Smooth muscle cell of the coronary artery (primary cell): ENCODE data around the gene AARS1. TPM values are rescaled to one million over a fixed set of nuclear protein-coding genes. Genes with fewer than 3 reads are reported as not detected.

Experiments used
- total RNA-seq: library from RNA; depleted of rRNA; stranded (reverse); fragments of >200 nt; gene quantifications from 2 replicates; pipeline ENCODE4 v1.2.3, GENCODE V29; 2014; ENCODE audit warnings: low replicate concordance

The AARS1 gene
- total RNA-seq = 186 and 251 TPM in 2 replicates

DNA sequence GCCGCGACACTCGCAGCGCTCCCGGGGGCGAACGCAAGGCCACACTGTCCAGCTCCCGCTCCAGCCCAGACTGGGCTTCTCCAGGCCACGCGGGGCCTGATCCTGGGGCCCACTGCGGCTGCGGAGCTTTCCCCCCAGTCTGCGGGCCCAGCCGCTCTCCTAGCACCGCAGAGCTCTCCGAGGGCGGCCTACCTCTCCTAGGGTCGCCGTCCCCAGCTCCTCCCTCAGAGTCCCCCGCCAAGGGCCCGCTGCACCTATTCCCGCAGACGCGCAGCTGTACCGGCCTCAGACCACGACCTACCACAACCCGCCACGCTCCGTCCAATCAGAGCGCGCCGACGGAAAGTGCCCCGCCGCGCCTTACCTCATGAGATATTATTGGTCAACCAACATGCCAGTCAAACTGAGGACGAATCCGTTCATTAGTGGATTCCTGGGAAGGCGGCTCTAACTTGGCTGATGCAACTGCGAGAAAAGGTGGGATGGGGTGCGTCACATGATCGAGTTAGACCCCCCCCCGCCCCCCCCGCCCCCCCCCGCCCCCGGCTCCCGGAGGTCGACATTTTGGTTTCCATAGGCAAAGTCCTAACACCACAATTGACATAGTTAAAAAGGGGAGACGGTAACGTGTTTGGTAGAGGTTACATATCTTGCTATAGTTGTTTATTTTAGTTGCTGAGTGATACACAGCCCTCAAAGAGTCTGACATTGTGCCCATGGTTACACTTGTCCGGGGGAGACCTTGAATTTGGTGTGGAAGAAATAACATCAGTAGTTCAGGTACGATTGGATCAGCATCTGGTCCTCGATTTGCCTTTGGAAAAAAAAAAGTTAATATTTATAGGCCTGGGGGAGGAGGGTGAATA lies at the start of gene AARS1:
TSS of gene AARS1 (minus strand) at position 278 of the 866 bp plus-strand sequence. CDS start 6,743 bp downstream, outside the sequence.

DNA sequence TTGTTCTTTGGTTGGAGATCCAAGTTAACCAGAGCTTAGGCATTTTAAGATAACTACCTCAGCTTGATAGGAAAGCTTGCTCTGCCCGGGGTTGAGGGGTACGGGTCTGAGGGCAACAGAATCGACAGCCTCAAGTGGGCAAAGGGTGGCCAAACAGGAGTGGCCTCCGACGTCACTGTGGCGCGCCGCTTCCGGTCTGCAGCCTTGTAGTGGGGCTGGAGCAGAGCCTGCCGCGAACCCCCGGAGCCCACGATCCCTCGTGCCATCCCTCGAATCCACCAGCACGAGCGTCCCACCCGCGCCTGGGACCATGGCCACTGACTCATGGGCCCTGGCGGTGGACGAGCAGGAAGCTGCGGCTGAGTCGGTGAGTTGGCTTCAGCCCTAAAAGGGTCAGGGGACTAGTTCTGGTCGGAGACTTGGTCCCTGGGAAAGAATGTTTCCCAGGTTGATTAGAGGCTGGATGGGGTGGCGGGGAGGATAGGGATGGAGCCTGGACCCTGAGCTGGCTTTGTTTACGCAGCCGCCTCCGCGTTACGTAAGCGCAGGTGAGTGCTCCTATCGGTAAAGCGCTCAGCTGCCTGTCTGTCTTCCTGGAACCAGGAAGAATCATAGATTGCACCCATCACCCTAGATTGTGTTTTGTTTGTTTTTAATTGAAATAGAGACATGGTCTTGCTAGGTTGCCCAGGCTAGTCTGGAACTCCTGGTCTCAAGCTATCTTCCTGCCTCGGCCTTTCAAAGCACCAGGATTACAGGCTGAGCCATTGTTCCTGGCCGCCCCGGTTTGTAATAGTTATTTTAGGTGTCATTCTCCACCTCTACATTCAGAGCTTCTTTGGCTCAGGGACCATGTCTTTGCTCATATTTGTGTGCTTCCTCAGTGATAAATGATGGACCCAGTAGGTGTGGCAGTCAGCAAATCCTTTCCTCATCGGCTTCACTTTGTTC lies 10.0 kb upstream of the AARS1 start, which contains the start of gene DDX19B:
TSS of gene DDX19B (plus strand) at position 199 of the 951 bp plus-strand sequence. CDS start at position 311, 112 bp downstream.

DNA sequence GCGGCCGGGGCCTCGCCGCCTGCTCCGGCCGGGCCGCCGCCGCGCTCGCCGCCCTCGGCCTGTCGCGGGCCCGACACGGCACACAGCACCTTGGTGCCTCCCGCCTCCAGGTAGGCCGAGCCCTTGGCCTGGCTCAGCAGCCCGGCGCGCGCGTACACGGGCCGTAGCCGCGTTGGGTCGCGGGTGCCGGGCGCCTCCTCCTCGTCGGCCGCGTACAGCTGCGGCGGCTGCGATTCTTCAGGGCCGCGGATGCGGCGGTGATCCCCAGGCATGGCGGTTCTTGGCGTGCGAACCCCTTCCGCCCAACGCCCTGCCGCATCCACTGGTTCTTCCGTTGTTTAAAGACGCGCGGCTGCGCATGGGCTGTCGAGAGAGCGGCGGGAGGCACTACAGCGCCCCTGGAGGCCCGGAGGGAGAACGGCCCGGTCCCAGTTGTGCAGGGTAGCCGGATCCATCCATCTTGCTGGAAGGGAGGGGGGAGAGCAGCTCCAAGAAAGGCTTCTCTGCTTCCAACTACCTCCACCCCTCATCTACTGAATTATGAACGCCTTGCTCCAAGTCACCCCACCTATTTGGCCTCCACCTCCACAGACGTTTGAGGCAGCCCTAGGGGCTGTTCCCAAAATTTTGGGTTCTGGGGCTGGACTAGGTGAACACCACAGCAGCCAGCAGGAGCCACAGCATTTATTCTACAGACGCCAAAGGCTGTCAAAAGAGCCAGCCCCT lies 37.5 kb downstream of the AARS1 start, which contains the start of gene EXOSC6:
TSS of gene EXOSC6 (minus strand) at position 312 of the 726 bp plus-strand sequence. CDS start at position 272, 40 bp downstream.

Other genes starting within 250 kb of the AARS1 start
- 10.1 TPM in 2 replicates for gene PDPR, start 175.2 kb downstream of the AARS1 start, total RNA-seq
- gene CLEC18C, start 115.7 kb downstream of the AARS1 start, total RNA-seq = under 0.01 and 2.6 TPM in 2 replicates
- gene EXOSC6, start 37.6 kb downstream of the AARS1 start, total RNA-seq = 13.1 and 26.2 TPM in 2 replicates
- gene DDX19B, start 9.7 kb upstream of the AARS1 start, total RNA-seq = 15.8 and 26.6 TPM in 2 replicates
- gene DDX19A, start 57.4 kb upstream of the AARS1 start, total RNA-seq = 34.2 and 38.1 TPM in 2 replicates
- gene ST3GAL2, start 149.6 kb upstream of the AARS1 start, total RNA-seq = 9.8 and 47.0 TPM in 2 replicates
- gene FCSK, start 165.1 kb upstream of the AARS1 start, total RNA-seq = 6.8 and 7.8 TPM in 2 replicates
- 73.6 and 81.3 TPM in 2 replicates for gene COG4, start 234.0 kb upstream of the AARS1 start, total RNA-seq
- gene SF3B3, start 234.3 kb upstream of the AARS1 start, total RNA-seq = 53.9 and 64.0 TPM in 2 replicates